Stimulated activated CD8-positive, alpha-beta memory T cell treated with anti-CD3 and anti-CD28 coated beads, Interleukin-15, amount 100 ng/mL, for 1 hour (primary cell): Measurements from ENCODE around the gene SLC19A2.
"Not testable (repeated sequence)": the region's sequence is repeated elsewhere in the genome, so short reads cannot be mapped to it uniquely, and the experiment has no call there.

ENCODE experiments used
- DNase-seq: peaks from one replicate; pipeline ENCODE4 v3.0.0-alpha.2; 2020; ENCODE audit warnings: low read depth

The SLC19A2 gene

DNA sequence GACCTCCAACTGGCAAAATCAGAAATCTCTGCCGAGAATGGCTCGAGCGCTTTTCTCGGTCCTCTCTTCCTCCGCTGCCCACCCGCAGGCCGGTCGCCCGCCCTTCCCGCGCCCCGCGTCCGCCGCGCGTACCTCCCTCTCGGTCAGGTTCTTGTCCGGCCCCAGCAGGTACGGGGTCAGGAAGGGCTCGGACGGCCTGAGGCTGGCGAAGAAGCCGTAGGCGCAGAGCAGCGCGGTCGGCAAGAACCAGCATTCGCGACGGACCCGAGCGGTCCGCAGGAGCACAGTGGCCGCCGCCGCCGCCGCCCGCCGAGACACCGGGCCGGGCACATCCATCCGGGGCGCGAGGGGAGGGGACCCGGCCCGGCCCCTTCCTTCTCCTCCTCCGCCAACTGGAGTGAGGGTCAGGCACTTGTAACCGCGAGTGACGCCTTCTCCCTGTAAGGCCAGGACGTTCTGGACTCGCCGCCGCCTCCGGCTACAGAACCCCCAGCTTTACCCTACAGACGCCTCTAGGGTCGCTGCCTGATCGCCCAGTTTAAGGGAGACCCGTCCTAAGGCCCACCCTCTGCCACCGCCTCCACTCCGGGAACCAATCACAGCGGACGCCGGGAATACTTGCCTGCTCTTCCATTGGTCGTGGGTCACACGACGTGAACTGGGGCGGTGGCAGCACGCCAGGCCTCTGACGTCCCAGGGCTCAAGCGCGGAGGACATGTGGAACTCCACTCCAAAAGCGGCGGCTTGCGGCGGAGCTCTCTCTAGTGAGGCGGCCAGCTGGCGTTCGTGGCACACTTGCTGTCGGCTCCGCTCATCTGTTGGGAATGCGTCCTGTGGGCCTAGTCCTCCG, at the start of gene SLC19A2:
Gene SLC19A2 (minus strand): TSS at position 514 of the 850 bp plus-strand sequence. CDS start 178 bp downstream, at position 336.
- DNase-seq = peak; percentile 83

DNA sequence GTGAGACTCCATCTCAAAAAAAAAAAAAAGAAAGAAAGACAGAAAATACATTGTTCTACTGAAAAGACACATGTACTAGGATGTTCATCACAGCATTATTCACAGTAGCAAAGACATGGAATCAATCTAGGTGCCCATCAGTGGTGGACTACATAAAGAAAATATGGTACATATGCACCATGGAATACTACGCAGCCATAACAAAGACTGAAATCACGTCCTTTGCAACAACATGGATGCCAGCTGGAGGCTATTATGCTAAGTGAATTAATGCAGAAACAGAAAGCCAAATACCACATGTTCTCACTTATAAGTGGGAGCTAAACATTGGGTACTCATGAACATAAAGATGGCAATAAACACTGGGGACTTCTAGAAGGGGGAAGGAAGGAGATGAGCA, 48.9 kb upstream of the SLC19A2 start:
- DNase-seq = no peak

DNA sequence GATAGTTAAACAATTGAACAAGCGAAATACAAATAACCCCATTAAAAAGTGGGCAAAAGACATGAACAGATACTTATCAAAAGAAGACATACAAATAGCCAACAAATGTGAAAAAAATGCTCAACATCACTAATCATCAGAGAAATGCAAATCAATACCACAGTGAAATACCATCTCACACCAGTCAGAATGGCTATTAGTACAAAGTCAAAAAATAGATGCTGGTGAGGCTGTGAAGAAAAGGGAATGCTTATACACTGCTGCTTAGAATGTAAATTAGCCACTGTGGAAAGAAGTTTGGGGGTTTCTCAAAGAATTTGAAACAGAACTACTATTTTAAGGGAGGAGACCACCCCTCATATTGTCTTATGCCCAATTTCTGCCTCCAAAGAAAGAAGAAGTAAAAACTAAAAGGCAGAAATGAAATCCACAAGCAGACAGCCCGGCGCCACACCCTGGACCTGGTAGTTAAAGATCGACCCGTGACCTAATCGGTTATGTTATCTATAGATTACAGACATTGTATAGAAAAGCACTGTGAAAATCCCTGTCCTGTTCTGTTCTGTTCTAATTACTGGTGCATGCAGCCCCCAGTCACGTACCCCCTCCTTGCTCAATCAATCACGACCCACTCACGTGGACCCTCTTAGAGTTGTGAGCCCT, 47.9 kb upstream of the SLC19A2 start:
- not testable (repeated sequence) for DNase-seq

- DNase-seq = no peak
Measured at GRCh38 chr1:169530448-169530847, 44.7 kb upstream of the SLC19A2 start.

DNA sequence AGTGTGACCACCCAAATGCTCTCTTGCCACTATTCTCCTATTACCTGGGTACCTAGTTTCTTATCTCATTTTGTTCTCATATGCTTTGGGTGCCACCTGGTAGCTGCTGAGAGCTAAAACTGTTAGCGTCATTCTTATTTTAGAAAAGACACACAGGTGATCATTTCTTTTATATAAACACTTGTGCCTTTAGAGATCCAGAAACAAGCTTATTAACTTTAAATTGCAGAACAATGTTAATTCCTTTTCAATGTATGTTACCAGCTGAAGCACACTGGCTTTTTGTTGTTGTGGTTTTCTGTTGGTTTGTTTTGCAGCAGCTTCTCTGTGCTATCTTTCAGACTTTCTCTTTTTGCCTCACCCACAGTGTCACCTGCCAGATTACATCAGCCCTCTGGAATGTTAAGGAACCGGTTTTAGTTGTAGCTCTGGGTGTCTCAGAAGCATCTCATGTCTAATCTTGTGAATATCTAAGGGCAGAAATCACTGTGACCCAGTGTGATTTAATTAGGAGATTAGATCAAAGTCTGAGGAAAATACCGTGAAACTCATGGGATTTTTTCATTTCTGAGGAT, 43.4 kb upstream of the SLC19A2 start:
- DNase-seq = no peak

GRCh38 chr1:169528215-169529067, 42.7 kb upstream of the SLC19A2 start:
- DNase-seq = no peak

GRCh38 chr1:169527451-169528214, 41.9 kb upstream of the SLC19A2 start:
- no peak for DNase-seq

DNA sequence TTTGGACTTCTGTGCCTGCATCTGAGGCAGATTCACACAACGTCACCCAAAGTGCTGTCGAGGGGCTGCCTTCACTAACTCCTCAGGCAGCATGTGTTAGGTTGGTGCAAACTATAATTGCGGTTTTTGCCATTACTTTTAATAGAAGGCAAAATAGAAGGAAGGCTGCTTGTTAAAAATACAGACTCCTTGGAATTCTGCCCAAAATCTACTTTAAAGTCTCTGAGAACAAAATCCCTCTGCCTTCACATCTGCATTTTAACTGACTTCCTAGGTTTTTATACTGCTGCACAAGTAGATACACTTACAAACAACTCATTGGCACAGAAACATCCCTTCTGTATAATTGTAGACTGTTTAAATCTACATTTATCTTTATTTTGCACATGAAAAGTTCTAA, 41.3 kb upstream of the SLC19A2 start:
- no peak for DNase-seq

DNA sequence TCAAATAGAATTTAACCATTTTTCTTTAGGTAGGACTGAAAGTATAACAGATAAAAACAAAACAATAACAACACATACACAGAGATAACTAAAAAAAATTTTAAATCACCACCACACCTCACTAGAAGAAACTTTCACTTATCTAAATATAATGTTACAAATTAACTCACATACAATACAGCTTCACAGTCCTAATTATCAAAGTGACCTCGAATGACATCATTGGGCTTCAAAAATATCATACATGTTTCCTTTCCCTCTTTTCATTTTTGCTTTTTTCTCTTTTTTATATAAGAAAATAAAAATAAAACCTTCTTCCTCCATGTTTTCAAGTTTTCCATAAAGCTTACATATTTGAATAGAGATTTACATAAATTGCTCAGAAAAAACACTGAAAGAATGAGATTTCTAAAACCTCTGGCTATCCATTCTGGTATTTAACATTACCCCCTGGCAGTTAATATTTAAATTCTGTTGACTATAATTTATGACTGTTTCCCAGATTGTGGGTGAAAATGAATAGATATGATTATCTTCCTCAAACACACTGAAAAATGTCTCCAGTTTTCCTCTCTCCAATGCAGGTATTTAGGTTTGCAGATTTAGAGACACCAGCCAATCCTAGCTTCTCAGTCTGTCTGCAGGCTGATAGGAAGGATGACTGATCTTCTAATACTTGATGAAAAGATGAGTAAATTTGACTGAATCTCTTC, 40.5 kb upstream of the SLC19A2 start:
- DNase-seq = no peak

DNA sequence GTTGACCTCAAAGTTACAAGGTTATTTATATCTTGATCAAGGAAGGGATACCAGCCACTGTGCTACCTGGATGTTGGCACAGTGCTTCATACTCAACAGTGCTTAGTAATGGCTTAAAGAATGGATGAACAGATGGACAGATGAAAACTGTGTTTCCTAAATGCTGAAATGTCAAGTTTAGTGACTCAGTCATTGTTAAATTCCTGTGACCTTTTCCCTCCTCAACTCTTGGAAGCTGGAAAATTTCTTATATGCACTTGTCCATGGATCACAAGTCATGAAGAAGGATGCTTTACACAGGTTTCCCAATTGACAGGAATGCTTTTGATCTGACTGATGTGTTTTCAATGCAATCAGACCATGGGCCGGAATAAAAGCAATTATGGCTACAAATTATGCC, 39.6 kb upstream of the SLC19A2 start:
- DNase-seq = no peak

DNA sequence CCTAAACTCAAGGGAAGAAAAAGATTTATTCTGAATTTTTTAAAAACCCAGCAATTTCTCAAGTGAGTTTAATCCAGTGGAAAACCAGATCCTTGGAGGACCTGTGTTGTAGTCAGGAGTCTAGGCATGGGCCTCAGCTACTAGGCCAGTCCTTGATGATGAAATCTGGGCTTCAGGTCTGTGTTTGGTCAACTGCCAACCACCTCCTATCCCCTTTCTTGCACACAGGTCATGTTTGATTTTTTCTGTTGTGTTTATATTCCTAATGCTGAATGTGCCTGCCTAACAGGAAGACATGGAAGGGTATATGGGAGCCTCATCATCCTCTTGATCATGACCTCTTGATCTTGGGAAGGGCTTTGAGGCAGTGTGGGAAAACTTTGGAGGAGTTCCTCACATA, 38.2 kb upstream of the SLC19A2 start:
- no peak for DNase-seq

DNA sequence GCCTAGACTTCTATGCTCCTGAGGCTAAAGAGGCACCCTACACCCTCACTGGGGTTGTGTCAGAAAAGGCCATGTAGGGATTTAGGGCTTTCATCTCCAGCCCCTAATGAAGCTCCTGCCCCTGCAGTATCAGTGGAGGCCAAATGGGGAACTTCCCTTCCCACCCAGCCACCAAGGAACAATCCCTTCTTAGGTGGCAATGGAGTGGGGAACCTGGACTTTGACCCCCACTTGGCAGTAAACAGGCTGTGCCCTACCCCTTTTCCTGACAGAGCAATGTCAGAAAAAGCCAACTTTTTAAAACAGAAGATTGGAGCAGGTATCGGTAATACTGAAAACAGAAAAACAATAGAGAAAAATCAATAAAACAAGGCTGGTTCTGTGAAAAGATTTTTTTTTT, 35.5 kb upstream of the SLC19A2 start:
- DNase-seq = no peak

DNA sequence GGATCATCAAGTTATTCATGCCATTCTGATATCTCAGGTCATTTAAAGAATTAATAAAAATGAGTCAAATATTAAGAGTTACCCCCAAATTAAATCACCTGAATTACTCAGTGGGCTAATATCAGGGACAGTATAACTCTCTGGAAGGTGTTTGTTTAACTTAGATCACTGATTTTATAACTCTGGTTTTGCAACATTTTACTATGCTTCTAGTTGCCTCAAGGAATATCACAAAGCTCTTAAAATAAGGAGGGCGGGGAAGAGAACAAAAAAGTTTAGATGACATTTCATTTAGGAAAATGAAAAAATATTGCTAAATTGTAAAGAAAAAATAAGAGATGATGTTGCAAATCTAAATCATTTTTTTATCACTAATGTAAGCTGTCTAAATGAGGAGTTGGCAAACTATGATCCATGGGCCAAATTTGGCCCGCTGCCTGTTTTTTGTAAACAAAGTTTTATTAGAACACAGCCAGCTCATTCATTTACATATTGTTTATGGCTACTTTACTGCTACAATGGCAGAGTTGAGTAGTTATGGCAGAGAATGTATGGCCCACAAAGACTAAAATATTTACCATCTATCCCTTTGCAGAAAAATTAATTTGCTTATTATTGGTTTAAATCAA, 31.9 kb upstream of the SLC19A2 start:
- no peak for DNase-seq

- no peak for DNase-seq
Measured at GRCh38 chr1:169515641-169516040, 29.9 kb upstream of the SLC19A2 start.

DNA sequence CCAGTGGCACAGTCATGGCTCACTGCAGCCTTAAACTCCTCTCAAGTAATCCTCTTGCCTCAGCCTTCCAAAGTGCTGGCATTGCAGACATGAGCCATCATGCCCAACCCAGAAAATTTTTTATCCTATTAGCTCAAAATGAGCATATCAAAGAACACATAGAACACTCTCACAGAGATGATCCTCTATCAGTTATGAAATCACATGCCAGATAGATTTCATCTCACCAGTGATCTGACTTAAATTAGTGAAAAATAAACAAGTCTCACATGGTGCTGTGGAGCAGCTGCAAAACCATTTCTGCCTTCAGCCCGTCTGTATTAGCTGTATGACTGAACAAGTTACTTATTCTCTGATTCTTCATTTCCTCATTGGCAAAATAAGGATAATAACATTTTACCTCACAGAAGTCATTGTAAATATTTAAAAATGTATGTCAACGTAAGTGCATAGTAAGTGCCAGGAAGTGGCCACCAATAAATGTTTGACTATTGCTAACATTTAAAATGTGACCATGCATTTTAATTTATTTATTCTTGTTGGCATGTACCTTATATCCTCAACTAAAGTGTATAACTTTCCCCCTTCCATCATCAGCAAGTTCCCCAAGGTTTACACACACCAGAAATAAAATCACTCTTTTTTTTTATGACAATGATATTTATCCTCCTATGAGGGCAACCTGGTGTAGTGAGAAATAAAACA, 29.0 kb upstream of the SLC19A2 start:
- DNase-seq = no peak

GRCh38 chr1:169513208-169513607, 27.5 kb upstream of the SLC19A2 start:
- DNase-seq = no peak

DNA sequence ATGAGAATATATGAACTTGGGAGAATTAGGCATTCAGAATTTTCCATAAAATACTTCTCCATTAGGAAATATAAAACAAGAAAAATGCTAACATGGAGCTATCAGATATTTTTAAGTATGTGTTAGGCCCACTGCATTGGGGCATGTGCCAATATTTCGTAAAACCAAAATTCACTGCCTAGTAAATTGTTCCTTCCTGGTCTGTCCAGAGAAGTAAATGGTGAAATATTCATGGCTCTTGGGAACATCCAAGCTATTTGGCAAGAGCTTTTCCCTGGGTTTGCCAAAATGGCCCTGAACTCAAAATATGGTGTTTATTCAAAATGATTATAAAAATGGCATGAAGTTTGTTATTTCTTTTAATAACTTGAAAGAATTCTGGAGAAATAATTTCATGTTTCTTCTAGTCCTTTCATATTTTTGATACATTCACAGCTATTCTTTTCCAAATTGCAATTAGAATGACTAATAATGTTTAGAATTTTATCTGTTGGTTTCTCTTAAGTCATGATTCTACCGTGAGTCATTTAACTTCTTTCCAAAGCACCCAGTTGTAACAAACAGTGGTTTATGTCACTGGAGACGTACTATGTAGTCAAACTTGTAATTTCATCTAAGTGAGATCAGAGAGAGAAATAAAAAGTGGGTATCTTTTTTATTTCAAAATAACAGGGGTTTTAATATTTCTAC, 25.7 kb upstream of the SLC19A2 start:
- DNase-seq = no peak

GRCh38 chr1:169510060-169510459, 24.3 kb upstream of the SLC19A2 start:
- no peak for DNase-seq

GRCh38 chr1:169509354-169509753, 23.6 kb upstream of the SLC19A2 start:
- DNase-seq = no peak
